HepG2 (cell line): ENCODE data around the gene IL22. TPM values are rescaled to one million over a fixed set of nuclear protein-coding genes. Genes with fewer than 3 reads are reported as not detected.

ENCODE experiments used
- ATAD3A ChIP-seq: sonication (generic); formaldehyde crosslinking; IDR thresholded peaks from 2 replicates; pipeline ENCODE4 v1.4.0; 2020; ENCODE audit warnings: missing genetic modification reagents
- CTCF ChIP-seq: sonication (generic); formaldehyde crosslinking; IDR thresholded peaks from 2 replicates; pipeline ENCODE4 v1.5.0; 2020; ENCODE audit warnings: mild to moderate bottlenecking, missing genetic modification reagents, moderate library complexity
- EED ChIP-seq: sonication (generic); formaldehyde crosslinking; IDR thresholded peaks from 2 replicates; pipeline ENCODE4 v1.5.0; 2020; ENCODE audit warnings: mild to moderate bottlenecking, missing genetic modification reagents
- ETV6 ChIP-seq: sonication (generic); formaldehyde crosslinking; conservative IDR thresholded peaks from 2 replicates; pipeline ENCODE4 v1.4.0; 2020; ENCODE audit warnings: missing genetic modification reagents
- HES4 ChIP-seq: sonication (generic); formaldehyde crosslinking; IDR thresholded peaks from 2 replicates; pipeline ENCODE4 v1.9.0; 2021; ENCODE audit warnings: mild to moderate bottlenecking, missing genetic modification reagents, borderline replicate concordance
- MBNL3 ChIP-seq: fragments of 250-450 bp; sonication (Bioruptor Pico); conservative IDR thresholded peaks from 2 replicates; pipeline ENCODE4 v1.8.0; 2022; ENCODE audit warnings: mild to moderate bottlenecking, inconsistent platforms
- NFAT5 ChIP-seq: sonication (generic); formaldehyde crosslinking; IDR thresholded peaks from 2 replicates; pipeline ENCODE4 v1.4.0; 2020; ENCODE audit warnings: missing genetic modification reagents
- RFX1 ChIP-seq: fragments of 450-650 bp; IDR thresholded peaks from 2 replicates; pipeline ENCODE4 v1.6.1; 2017
- SIN3A ChIP-seq: IDR thresholded peaks from 2 replicates; pipeline ENCODE4 v1.6.1; 2011; ENCODE audit warnings: low read depth, mild to moderate bottlenecking, control low read depth, low read length, borderline replicate concordance
- SUZ12 ChIP-seq: fragments of 150-350 bp; IDR thresholded peaks from 2 replicates; pipeline ENCODE4 v1.6.1; 2014; ENCODE audit warnings: low read depth, low read length
- ZBTB40 ChIP-seq, 2 experiments: fragments of 450-650 bp in 1 of 2; sonication (generic) in 1 of 2; formaldehyde crosslinking in 1 of 2; IDR thresholded peaks; 2 replicates each; pipeline versions ENCODE4 v1.6.1 to v1.8.0; 2016 to 2022; ENCODE audit warnings: antibody characterized with exemption in 1 of 2, mild to moderate bottlenecking in 1 of 2, missing genetic modification reagents in 1 of 2
- ZMYM2 ChIP-seq: sonication (generic); formaldehyde crosslinking; IDR thresholded peaks from 2 replicates; pipeline ENCODE4 v1.8.0; 2022; ENCODE audit warnings: mild to moderate bottlenecking, missing genetic modification reagents
- ZNF234 ChIP-seq: sonication (generic); formaldehyde crosslinking; conservative IDR thresholded peaks from 2 replicates; pipeline ENCODE4 v1.5.1; 2020; ENCODE audit warnings: mild to moderate bottlenecking, missing genetic modification reagents
- ZNF839 ChIP-seq: sonication (generic); formaldehyde crosslinking; IDR thresholded peaks from 2 replicates; pipeline ENCODE4 v1.4.0; 2020; ENCODE audit warnings: missing genetic modification reagents, mild to moderate bottlenecking, borderline replicate concordance
- ZSCAN20 ChIP-seq: sonication (generic); formaldehyde crosslinking; IDR thresholded peaks from 2 replicates; pipeline ENCODE4 v1.4.0; 2020; ENCODE audit warnings: missing genetic modification reagents, mild to moderate bottlenecking, borderline replicate concordance
- polyA plus RNA-seq, 8 experiments: library from polyadenylated mRNA; depleted of rRNA in 3 of 8; stranded (reverse) in 7 of 8; unstranded in 1 of 8; fragments of >200 nt; fragmentation: Illumina TruSeq in 4 of 8; extraction: Trizol in 4 of 8; gene quantifications; 2 replicates each; pipeline versions ENCODE4 v1.2.1 to v1.2.3, GENCODE V29; 2011 to 2016; ENCODE audit warnings: low read depth in 4 of 8, missing spikeins in 1 of 8, mixed read lengths in 1 of 8; ENCODE audit not compliant: insufficient read depth in 1 of 8
- total RNA-seq, 5 experiments: library from RNA; depleted of rRNA; stranded (reverse); fragments of >200 nt; fragmentation: Illumina TruSeq; extraction: Trizol; gene quantifications; 2 replicates each; pipeline ENCODE4 v1.2.3, GENCODE V29; 2016; ENCODE audit warnings: low read depth in 1 of 5

The IL22 gene
- total and polyA plus RNA-seq, 2 of the 13 experiments (the other 11 are each of a cell fraction or from before 2014, with no cell fraction given), result not detected

GRCh38 chr12:68235576-68235975, 17.8 kb downstream of the IL22 start (continued):
- TF ChIP-seq ZBTB40 (IDR thresholded peaks at IDR 0.05) (no peak), ZBTB40 (CRISPR knock-in tag; IDR thresholded peaks at IDR 0.05) (no peak), HES4 (CRISPR knock-in tag) (no peak), ZNF234 (CRISPR knock-in tag) (no peak), ATAD3A (no peak), SUZ12 (no peak), ZSCAN20 (CRISPR knock-in tag) (no peak), RFX1 (no peak), EED (CRISPR knock-in tag) (no peak), SIN3A (no peak), ZMYM2 (CRISPR knock-in tag) (no peak), ETV6 (CRISPR knock-in tag) (no peak), ZNF839 (no peak), NFAT5 (CRISPR knock-in tag) (no peak), MBNL3 (no peak), CTCF (CRISPR knock-in tag) (no peak)
